Hepatocyte (in vitro differentiated cells): ENCODE data around the gene KRTAP10-8. TPM values are rescaled to one million over a fixed set of nuclear protein-coding genes. Genes with fewer than 3 reads are reported as not detected.

Experiments used
- DNase-seq: peaks from one replicate; pipeline ENCODE4 v3.0.0-alpha.2; 2016; ENCODE audit warnings: low spot score
- H2AFZ ChIP-seq: fragments of 200-600 bp; sonication (generic); 2 replicates; pipeline ENCODE4 v1.6.0; 2016; ENCODE audit warnings: antibody characterized with exemption, mild to moderate bottlenecking
- H3K27ac ChIP-seq: fragments of 200-600 bp; sonication (generic); 2 replicates; pipeline ENCODE4 v1.5.1; 2016; ENCODE audit warnings: mild to moderate bottlenecking
- H3K27me3 ChIP-seq: fragments of 200-600 bp; sonication (generic); 2 replicates; pipeline ENCODE4 v1.6.1; 2016
- H3K36me3 ChIP-seq: fragments of 200-600 bp; sonication (generic); replicated peaks from 2 replicates; pipeline ENCODE4 v1.5.1; 2016; ENCODE audit warnings: low read depth; ENCODE audit not compliant: insufficient read depth
- H3K4me1 ChIP-seq: fragments of 200-600 bp; sonication (generic); 2 replicates; pipeline ENCODE4 v1.5.1; 2016; ENCODE audit warnings: mild to moderate bottlenecking, moderate library complexity; ENCODE audit not compliant: insufficient read depth
- H3K4me2 ChIP-seq: fragments of 200-600 bp; sonication (generic); 2 replicates; pipeline ENCODE4 v1.6.0; 2016
- H3K4me3 ChIP-seq: fragments of 200-600 bp; sonication (generic); 2 replicates; pipeline ENCODE4 v1.5.1; 2016; ENCODE audit warnings: mild to moderate bottlenecking
- H3K79me2 ChIP-seq: fragments of 200-600 bp; sonication (generic); 2 replicates; pipeline ENCODE4 v1.6.0; 2017; ENCODE audit warnings: mild to moderate bottlenecking
- H3K9me2 ChIP-seq: fragments of 200-600 bp; sonication (generic); replicated peaks from 2 replicates; pipeline ENCODE4 v1.6.0; 2017; ENCODE audit warnings: mild to moderate bottlenecking; ENCODE audit not compliant: insufficient read depth
- H3K9me3 ChIP-seq: fragments of 200-600 bp; sonication (generic); 2 replicates; pipeline ENCODE4 v1.5.1; 2016; ENCODE audit warnings: low read depth, mild to moderate bottlenecking
- H4K20me1 ChIP-seq: fragments of 200-600 bp; sonication (generic); 2 replicates; pipeline ENCODE4 v1.6.0; 2016; ENCODE audit warnings: mild to moderate bottlenecking; ENCODE audit not compliant: insufficient read depth, poor library complexity, severe bottlenecking
- CTCF ChIP-seq: fragments of 200-600 bp; sonication (generic); IDR thresholded peaks from 2 replicates; pipeline ENCODE4 v1.5.1; 2016; ENCODE audit warnings: antibody characterized with exemption, mild to moderate bottlenecking; ENCODE audit not compliant: poor library complexity
- EZH2 ChIP-seq: fragments of 200-600 bp; sonication (generic); IDR thresholded peaks from 2 replicates; pipeline ENCODE4 v1.6.1; 2016; ENCODE audit warnings: antibody characterized with exemption, mild to moderate bottlenecking, borderline replicate concordance
- EZH2phosphoT487 ChIP-seq: fragments of 200-600 bp; sonication (generic); IDR thresholded peaks from one replicate; pipeline ENCODE4 v1.6.1; 2018; ENCODE audit warnings: antibody characterized with exemption, mild to moderate bottlenecking, low read depth, moderate library complexity; ENCODE audit not compliant: unreplicated experiment, severe bottlenecking
- WGBS: methylation state at CpG from one replicate; pipeline ENCODE4 v1.1.6; 2016; ENCODE audit warnings: low lambda C conversion rate; ENCODE audit errors: missing lambda C conversion rate; 5-methylcytosine and 5-hydroxymethylcytosine counted together
- polyA plus RNA-seq: library from polyadenylated mRNA; unstranded; fragments of >200 nt; fragmentation: Nextera tagmentation; extraction: Ambion mirVana; gene quantifications from 2 replicates; pipeline ENCODE4 v1.2.1, GENCODE V29; 2016
- total RNA-seq: library from RNA; depleted of rRNA; stranded (reverse); fragments of >200 nt; gene quantifications from 2 replicates; pipeline ENCODE4 v1.2.3, GENCODE V29; 2014

KRTAP10-8 gene
- total and polyA plus RNA-seq, 2 experiments from 2014 or later: not detected

- H3K79me2 ChIP-seq: no peaks in the 10 kb centered on the region
- WGBS: 74% methylated on average over 6 of the region's 6 CpGs
- no peaks in the 10 kb centered on the region for H3K36me3 ChIP-seq
- H3K27ac ChIP-seq: no peak overlapping the region
- no peak overlapping the region for H3K4me3 ChIP-seq
- H3K4me2 ChIP-seq: no peak overlapping the region
- no peaks in the 10 kb centered on the region for H3K9me3 ChIP-seq
- no peaks in the 10 kb centered on the region for H3K9me2 ChIP-seq
- H2AFZ ChIP-seq: no peak overlapping the region
- H4K20me1 ChIP-seq: no peaks in the 10 kb centered on the region
- DNase-seq: no peak
- TF ChIP-seq CTCF: no peak
- no peak for TF ChIP-seq EZH2phosphoT487
- no peak for TF ChIP-seq EZH2
- no peaks in the 10 kb centered on the region for H3K27me3 ChIP-seq
- H3K4me1 ChIP-seq: peaks cover 7% of the 10 kb centered on the region
Measured at GRCh38 chr21:44595524-44595923, 16.4 kb upstream of the KRTAP10-8 start.

- TF ChIP-seq EZH2 (no peak), CTCF (no peak), EZH2phosphoT487 (no peak)
- no peaks in the 10 kb centered on the region for H3K9me2 ChIP-seq
- no peak overlapping the region for H3K4me2 ChIP-seq
- H3K4me3 ChIP-seq: no peak overlapping the region
- no peak overlapping the region for H3K27ac ChIP-seq
- no peak for DNase-seq
- no peaks in the 10 kb centered on the region for H3K36me3 ChIP-seq
- WGBS: 86% methylated on average over 9 of the region's 9 CpGs
- H2AFZ ChIP-seq: no peak overlapping the region
- H4K20me1 ChIP-seq: no peaks in the 10 kb centered on the region
- H3K27me3 ChIP-seq: no peaks in the 10 kb centered on the region
- peaks cover 7% of the 10 kb centered on the region for H3K4me1 ChIP-seq
- H3K9me3 ChIP-seq: no peaks in the 10 kb centered on the region
- no peaks in the 10 kb centered on the region for H3K79me2 ChIP-seq
Measured at GRCh38 chr21:44596068-44596725, 15.7 kb upstream of the KRTAP10-8 start.

- H3K4me1 ChIP-seq: peaks cover 7% of the 10 kb centered on the region
- no peak for DNase-seq
- H3K4me3 ChIP-seq: no peak overlapping the region
- H4K20me1 ChIP-seq: no peaks in the 10 kb centered on the region
- H3K4me2 ChIP-seq: no peak overlapping the region
- no peaks in the 10 kb centered on the region for H3K9me3 ChIP-seq
- 70% methylated on average over 11 of the region's 11 CpGs for WGBS
- TF ChIP-seq EZH2: no peak
- TF ChIP-seq CTCF: no peak
- no peak for TF ChIP-seq EZH2phosphoT487
- no peak overlapping the region for H2AFZ ChIP-seq
- no peaks in the 10 kb centered on the region for H3K27me3 ChIP-seq
- H3K9me2 ChIP-seq: no peaks in the 10 kb centered on the region
- no peaks in the 10 kb centered on the region for H3K36me3 ChIP-seq
- H3K27ac ChIP-seq: no peak overlapping the region
- no peaks in the 10 kb centered on the region for H3K79me2 ChIP-seq
Measured at GRCh38 chr21:44598061-44598460, 13.8 kb upstream of the KRTAP10-8 start.
